K562 (cell line): ENCODE data around the gene CD101.

Experiments
- CTCF ChIP-seq, 3 experiments: IDR thresholded peaks in 2 of 3; conservative IDR thresholded peaks in 1 of 3; 2 replicates each; pipeline ENCODE4 v1.5.1; 2011 to 2012; ENCODE audit warnings: low read length in 3 of 3, mild to moderate bottlenecking in 3 of 3, control low read depth in 2 of 3, improper control_type of control experiment in 1 of 3, inconsistent platforms in 1 of 3, low read depth in 1 of 3, mixed read lengths in 1 of 3, moderate library complexity in 1 of 3; ENCODE audit not compliant: insufficient read depth in 2 of 3
- ZNF347 ChIP-seq: fragments of 450-650 bp; formaldehyde crosslinking; IDR thresholded peaks from 2 replicates; pipeline ENCODE4 v1.4.0; 2020; ENCODE audit warnings: low read depth, mild to moderate bottlenecking, moderate library complexity

- TF ChIP-seq CTCF (IDR thresholded peaks at IDR 0.05 in 2 of 3, conservative IDR thresholded peaks at IDR 0.05 in 1 of 3; ENCODE audit: insufficient read depth in 2 of 3, low read depth in 1 of 3, low read length in 3 of 3) (no peak), ZNF347 (CRISPR knock-in tag) (no peak)
Measured at GRCh38 chr1:116990612-116991151, 10.9 kb upstream of the CD101 start.
